ENCODE results near the gene CTNNA3.
"Not testable (repeated sequence)": the region's sequence is repeated elsewhere in the genome, so short reads cannot be mapped to it uniquely, and the experiment has no call there.

The CTNNA3 gene

DNA sequence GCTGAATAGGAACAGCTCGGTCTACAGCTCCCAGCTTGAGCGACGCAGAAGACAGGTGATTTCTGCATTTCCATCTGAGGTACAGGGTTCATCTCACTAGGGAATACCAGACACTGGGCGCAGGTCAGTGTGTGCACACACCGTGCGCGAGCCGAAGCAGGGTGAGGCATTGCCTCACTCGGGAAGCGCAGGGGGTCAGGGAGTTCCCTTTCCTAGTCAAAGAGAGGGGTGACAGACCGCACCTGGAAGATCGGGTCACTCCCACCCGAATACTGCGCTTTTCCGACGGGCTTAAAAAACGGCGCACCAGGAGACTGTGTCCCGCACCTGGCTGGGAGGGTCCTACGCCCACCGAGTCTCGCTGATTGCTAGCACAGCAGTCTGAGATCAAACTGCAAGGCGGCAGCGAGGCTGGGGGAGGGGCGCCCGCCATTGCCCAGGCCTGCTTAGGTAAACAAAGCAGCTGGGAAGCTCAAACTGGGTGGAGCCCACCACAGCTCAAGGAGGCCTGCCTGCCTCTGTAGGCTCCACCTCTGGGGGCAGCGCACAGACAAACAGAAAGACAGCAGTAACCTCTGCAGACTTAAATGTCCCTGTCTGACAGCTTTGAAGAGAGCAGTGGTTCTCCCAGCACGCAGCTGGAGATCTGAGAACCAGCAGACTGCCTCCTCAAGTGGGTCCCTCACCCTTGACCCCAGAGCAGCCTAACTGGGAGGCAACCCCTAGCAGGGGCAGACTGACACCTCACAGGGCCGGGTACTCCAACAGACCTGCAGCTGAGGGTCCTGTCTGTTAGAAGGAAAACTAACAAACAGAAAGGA is 465.1 kb downstream of the CTNNA3 start:
- DNase-seq = not testable (repeated sequence)

DNA sequence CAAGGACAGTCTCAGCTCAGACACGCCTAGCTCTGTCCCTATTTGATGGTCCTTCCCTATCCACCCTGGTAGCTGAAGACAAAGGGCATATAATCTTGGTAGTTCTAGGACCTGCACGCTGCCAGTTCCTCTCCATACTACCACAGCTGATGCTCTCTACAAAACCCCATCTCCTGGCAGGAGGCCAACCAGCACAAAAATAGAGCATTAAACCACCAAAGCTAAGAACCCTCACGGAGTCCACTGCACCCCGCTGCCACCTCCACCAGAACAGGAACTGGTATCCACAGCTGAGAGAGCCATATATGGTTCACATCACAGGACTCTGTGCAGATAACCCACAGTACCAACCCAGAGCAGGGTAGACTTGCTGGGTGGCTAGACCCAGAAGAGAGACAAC is 470.8 kb downstream of the CTNNA3 start:
- DNase-seq = no peak

DNA sequence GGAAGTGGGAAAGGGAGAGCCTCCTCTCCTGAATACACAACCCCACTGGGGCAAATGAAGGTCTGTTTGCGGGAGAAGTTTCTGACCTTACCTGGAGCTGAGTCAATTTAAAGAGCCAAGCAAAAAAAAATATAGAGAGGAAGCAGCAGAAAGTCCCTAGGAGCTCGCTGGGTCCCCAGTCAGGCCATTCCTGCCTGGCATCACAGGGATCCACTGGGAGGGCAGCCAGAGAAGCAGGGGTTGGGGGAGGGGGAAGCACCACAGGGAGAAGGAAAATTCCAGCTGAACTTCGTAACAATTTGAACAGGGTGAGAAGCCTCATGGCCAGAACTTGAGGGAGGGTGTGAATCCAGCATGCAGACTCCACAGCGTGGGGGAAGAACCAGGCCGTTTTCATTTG is 471.4 kb downstream of the CTNNA3 start:
- no peak for DNase-seq

DNA sequence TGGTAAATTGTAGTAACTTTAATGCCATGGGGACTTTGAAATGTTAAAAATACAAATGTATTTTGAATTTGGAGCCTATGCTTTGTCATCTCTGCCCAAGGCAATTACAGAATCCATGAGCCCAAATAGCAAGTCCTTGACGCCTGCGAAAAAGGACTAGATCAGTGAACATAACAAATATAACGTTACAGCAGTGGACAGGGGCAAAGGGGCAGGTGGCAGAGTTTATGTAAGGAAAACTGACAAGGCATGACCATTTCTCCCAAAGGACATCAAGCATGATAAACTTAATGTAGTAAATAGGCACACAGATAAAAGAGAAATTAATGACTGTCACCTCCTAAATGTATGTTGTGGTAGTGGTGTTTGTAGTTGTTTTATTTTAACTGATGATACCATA is 473.1 kb downstream of the CTNNA3 start:
- DNase-seq = no peak

- DNase-seq = no peak
Measured at GRCh38 chr10:67221939-67222494, 474.0 kb downstream of the CTNNA3 start.

DNA sequence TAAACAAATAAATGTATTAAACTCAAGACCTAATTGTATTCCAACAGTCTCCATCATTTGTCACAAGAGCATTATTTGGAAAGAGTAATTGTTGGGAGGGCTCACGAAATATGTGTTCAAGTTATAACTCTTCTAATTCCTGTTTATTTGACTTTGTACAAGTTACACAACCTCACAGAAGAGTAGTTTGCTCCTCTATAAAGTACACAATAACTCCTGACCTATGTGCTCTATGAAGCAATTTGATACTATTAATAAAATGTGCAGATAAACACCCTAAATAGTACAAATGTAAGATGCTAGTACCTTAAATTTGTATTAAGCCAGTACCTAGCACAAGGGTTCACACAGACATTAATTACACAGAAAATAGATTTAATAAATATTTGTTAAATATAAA is 484.3 kb downstream of the CTNNA3 start:
- DNase-seq = no peak

GRCh38 chr10:67207923-67208322 is 488.1 kb downstream of the CTNNA3 start:
- not testable (repeated sequence) for DNase-seq

DNA sequence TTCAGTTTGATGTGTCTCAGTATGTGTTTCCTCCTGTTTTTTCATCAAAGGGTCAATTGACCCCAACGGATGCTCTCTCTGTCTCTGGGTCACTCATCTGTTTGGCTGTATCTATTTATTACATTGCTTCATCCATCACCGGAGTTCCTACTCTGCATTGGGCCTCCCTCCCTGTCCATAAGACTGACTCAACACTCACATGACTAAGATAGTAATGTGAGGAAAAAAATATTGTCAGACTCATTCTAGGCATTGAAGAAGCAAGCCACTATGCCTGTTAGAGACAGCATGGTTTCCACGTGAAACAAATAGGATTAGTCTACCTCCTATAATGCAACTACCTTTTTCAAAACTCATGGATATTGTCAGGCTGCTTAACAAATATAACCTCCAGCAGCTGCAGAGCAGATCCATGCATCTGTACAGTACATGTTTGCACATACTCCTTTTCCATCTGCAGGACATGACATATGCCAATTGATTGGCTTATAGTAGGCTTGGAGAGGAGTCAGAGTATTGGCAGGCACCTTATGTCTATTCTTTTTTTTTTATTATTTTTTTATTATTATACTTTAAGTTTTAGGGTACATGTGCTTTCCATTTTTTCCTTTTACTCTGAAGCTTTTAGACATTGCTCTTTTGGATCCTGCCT is 495.0 kb downstream of the CTNNA3 start:
- DNase-seq = no peak

- no peak for DNase-seq
Measured at GRCh38 chr10:67175354-67175753, 520.6 kb downstream of the CTNNA3 start.

DNA sequence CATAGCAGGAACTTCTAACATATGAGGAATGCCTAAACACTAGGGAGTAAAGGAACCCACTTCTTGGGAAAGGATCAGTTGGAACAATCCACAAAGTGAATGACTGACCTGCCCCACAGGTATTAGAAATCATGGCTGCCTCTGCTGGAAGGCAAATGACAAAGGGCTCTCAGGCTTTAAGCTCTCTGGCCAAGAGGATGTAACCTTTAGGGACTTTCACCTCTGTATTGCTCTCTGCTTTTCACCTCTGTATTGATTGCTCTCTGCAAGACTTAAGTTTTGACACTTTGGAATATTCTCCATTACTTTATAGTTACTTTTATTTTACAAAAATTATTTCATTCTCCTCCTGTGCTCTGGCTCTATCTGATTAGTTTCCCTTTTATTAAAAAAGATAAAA is 522.2 kb downstream of the CTNNA3 start:
- no peak for DNase-seq

DNA sequence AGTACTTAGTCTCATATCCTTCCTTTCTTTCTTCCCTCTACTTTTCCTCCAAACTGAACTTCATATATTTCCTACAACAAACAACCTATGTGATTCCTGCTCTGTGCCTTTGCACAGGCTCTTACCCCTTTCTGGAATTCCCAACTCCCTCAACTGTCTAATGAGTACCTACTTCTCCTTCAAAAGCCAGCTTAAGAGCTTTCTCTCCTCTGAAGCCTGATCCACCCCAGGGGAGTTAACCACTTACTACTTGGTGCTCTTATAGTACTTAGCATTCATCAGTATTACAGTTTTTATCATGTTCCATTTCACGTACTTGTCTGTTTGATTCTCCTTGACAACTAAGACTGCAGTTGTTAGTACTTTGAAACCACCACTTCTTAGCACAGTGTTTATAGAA is 524.0 kb downstream of the CTNNA3 start:
- DNase-seq = no peak

DNA sequence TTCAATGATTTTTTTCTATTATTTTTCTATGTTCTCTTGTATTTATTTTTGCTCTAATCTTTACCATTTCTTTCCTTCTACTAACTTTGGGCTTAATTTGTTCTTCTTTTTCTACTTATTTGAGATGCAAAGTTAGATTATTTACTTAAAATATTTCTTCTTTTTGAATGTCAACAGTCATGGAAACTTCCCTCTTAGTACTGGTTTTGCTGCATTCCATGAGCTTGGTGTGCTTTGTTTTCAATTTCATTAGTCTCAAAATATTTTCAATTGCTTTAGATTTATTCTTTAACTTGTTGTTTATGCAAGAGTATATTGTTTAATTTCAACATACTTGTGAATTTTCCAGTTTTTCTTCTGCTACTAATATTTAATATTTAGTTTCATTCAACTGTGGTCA is 539.8 kb downstream of the CTNNA3 start:
- no peak for DNase-seq

DNA sequence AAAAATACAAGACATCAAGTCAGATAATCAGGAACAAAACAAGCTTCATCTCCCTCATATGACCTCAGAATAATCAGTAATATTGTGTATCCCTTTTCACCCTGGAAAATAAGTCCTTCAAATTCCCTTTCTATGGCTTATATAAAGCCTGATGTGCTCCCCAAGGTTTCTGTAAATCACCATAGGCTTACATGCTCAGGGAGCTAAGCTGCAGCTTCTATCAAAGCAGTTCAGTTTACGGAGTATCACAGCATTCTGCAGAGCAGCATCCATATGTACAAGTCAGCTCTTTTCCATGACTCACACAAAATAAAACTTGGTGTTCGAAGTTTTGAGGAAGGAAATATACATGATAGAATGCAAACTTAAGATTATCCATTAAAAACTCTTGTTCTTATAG is 544.5 kb downstream of the CTNNA3 start:
- no peak for DNase-seq

DNA sequence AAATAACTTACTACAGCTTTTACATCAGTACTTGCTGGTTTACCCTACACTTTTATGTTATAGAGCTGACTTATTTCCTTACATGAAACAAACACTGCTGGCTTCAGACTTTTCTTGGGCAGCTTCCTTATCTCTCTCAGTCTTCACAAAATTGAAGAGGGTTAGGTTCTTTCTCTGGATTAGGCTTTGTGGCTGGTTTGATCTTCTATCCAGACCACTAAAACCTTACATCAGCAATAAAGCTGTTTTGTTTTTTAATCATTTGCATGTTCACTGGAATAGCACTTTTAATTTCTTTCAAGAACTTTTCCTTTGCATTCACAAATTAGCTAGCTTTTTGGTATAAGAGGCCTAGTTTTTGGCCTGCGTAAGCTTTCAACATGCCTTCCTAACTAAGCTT is 551.5 kb downstream of the CTNNA3 start:
- no peak for DNase-seq

- no peak for DNase-seq
Measured at GRCh38 chr10:67141300-67141699, 554.7 kb downstream of the CTNNA3 start.

- DNase-seq = no peak
Measured at GRCh38 chr10:67140641-67141040, 555.4 kb downstream of the CTNNA3 start.

- DNase-seq = no peak
Measured at GRCh38 chr10:67127441-67127840, 568.6 kb downstream of the CTNNA3 start.

DNA sequence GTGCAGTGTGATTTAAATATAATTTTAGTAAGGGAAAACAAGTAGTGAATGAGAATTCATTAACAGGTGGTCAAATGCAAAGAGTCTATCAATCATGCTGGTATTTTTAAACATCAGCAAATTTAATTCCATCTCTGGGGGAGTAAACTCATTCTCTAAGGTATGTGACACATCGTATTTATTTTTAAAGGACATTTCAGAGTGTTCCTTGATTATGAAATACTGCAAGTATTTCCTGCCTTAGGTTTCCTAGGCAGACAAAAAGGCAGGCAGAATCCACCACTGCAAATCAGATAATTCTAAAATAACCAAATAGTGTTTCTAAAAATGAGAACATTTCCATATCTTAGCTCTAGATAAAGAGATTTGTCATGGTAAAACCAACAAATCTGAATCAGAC is 576.3 kb downstream of the CTNNA3 start:
- DNase-seq = no peak

- no peak for DNase-seq
Measured at GRCh38 chr10:67115972-67116371, 580.0 kb downstream of the CTNNA3 start.

GRCh38 chr10:67114945-67115344 is 581.0 kb downstream of the CTNNA3 start:
- DNase-seq = no peak

GRCh38 chr10:67112765-67113164 is 583.2 kb downstream of the CTNNA3 start:
- DNase-seq = no peak

DNA sequence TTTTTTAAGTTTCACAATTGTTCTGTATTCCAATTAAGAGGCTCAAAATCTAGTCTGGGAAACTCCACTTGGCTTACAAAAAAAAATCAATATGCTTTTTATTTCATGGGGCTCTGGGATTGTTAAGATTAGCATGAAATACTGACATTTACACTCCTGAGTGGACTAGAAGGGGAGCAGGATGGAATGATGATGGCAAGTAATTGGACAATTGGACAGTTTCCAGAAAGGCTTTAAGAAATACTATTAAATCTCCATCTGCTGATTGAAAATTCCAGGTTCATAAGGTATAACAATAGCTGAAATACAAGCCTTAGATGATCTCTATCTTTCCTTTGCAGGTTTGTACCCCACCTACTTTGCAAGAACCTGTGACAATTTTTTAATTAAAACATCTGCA is 585.7 kb downstream of the CTNNA3 start:
- DNase-seq = no peak

GRCh38 chr10:67107670-67108069 is 588.3 kb downstream of the CTNNA3 start:
- no peak for DNase-seq

DNA sequence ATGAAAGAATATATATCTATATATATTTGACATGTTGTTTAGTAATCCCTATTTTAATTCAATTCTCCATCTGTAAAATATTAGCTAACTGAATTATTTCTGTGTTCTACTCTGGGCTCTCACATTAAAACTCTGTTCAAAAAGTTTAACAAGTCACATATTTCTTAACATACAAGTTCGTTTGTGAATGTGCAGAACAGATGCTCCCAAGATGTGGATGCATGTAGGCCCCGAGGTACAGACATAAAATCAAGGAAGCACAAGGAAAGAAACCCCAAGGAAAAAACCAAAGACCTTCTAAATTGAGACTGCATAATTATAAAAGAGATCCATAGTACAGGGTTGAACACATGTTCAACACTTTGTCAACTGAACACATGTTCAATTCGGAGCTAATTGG is 595.0 kb downstream of the CTNNA3 start:
- DNase-seq = no peak

All from DMS79 (cell line).